Mucosa of descending colon (tissue), 3 donors: ENCODE data around the gene SCUBE1. TPM values are rescaled to one million over a fixed set of nuclear protein-coding genes. Genes with fewer than 3 reads are reported as not detected.

Experiments used
- ATAC-seq: fragments of 200-7000 bp; cut with Tn5 transposase; one replicate; pipeline ENCODE4 v1.9.1; 2020; ENCODE audit warnings: mild to moderate bottlenecking, moderate library complexity
- DNase-seq, 3 donors: peaks; one replicate each; pipeline ENCODE4 v3.0.0-alpha.2; 2020
- H3K36me3 ChIP-seq: fragments of 200-600 bp; one replicate; pipeline ENCODE4 v1.8.0; 2021; ENCODE audit warnings: low read depth, mild to moderate bottlenecking
- H3K4me1 ChIP-seq: fragments of 200-600 bp; one replicate; pipeline ENCODE4 v1.8.0; 2021; ENCODE audit warnings: low read depth, mild to moderate bottlenecking
- H3K4me3 ChIP-seq: fragments of 200-600 bp; one replicate; pipeline ENCODE4 v1.8.0; 2021; ENCODE audit warnings: mild to moderate bottlenecking
- H3K9me3 ChIP-seq: fragments of 200-600 bp; one replicate; pipeline ENCODE4 v1.8.0; 2021; ENCODE audit warnings: mild to moderate bottlenecking
- CTCF ChIP-seq: fragments of 200-600 bp; IDR thresholded peaks from one replicate; pipeline ENCODE4 v1.8.0; 2022; ENCODE audit warnings: antibody characterized with exemption, mild to moderate bottlenecking
- intact Hi-C, 2 donors: fragments of 100-400 bp; cut with DNase I in 1 of 2; cut with micrococcal nuclease in 1 of 2; formaldehyde crosslinking; loops; one replicate each; pipeline versions ENCODE4 v1.11.0 to v1.11.1; 2022; cut with DNase I, micrococcal nuclease
- total RNA-seq, 3 donors: library from RNA; stranded (reverse); fragmentation: NEBNext Ultra II Directional in 2 of 3; extraction: Animal tissue kit (Norgen Biotek cat#: 25700) in 2 of 3; gene quantifications; one replicate each; pipeline versions ENCODE4 v1.2.1 to v1.2.4, GENCODE V29; 2021 to 2023
- donor health status: DM: no; HTN: no; CAD: no; lungs with moderate emphysema.
- donor health status: DM: no; HTN: no; CAD: no.
- donor health status: DM: no; HTN: yes; CAD: no.

SCUBE1 gene
- total RNA-seq, 3 donors from 2014 or later: 3.8 to 20.9 (median 4.7) TPM

- no peak for DNase-seq
- no peak overlapping the region for H3K4me3 ChIP-seq
- H3K9me3 ChIP-seq: no peaks in the 10 kb centered on the region
- no peak for TF ChIP-seq CTCF
- no peaks in the 10 kb centered on the region for H3K36me3 ChIP-seq
- H3K4me1 ChIP-seq: peaks cover 3% of the 10 kb centered on the region
- ATAC-seq: no peak
- intact Hi-C loops: loop anchor here (10.0 kb wide), 1 partner anchor 71 kb away; no protein-coding TSS in a partner anchor
These were observed 2.2 kb upstream of the SCUBE1 start for GRCh38 chr22:43345356-43345755.

- no peak overlapping the region for H3K4me3 ChIP-seq
- no peak for DNase-seq
- H3K36me3 ChIP-seq: no peaks in the 10 kb centered on the region
- TF ChIP-seq CTCF: no peak
- peaks cover 3% of the 10 kb centered on the region for H3K4me1 ChIP-seq
- intact Hi-C loops: loop anchor here (10.0 kb wide), 1 partner anchor 70 kb away; no protein-coding TSS in a partner anchor
- H3K9me3 ChIP-seq: no peaks in the 10 kb centered on the region
- no peak for ATAC-seq
These were observed 1.3 kb upstream of the SCUBE1 start for GRCh38 chr22:43344520-43344787.

GRCh38 chr22:43343670-43344519, 723 bp upstream of the SCUBE1 start:
- H3K4me3 ChIP-seq: no peak overlapping the region
- no peaks in the 10 kb centered on the region for H3K9me3 ChIP-seq
- DNase-seq (no peak), ATAC-seq (peak; percentile 24)
- H3K36me3 ChIP-seq: no peaks in the 10 kb centered on the region
- no peak for TF ChIP-seq CTCF
- intact Hi-C loops: loop anchor here (10.0 kb wide), 1 partner anchor 69 kb away; no protein-coding TSS in a partner anchor
- H3K4me1 ChIP-seq: peaks cover 3% of the 10 kb centered on the region

GRCh38 chr22:43342347-43343261, 568 bp downstream of the SCUBE1 start:
- Histone ChIP-seq H3K4me1 (peaks cover 3% of the 10 kb centered on the region), H3K9me3 (no peaks in the 10 kb centered on the region), H3K4me3 (no peak overlapping the region), H3K36me3 (no peaks in the 10 kb centered on the region)
- ATAC-seq: no peak
- TF ChIP-seq CTCF: no peak
- no peak for DNase-seq
- intact Hi-C loops: loop anchor here (10.0 kb wide), 1 partner anchor 68 kb away; no protein-coding TSS in a partner anchor

GRCh38 chr22:43341565-43341964, 1.6 kb downstream of the SCUBE1 start:
- no peak overlapping the region for H3K4me3 ChIP-seq
- H3K36me3 ChIP-seq: no peaks in the 10 kb centered on the region
- no peak for DNase-seq
- ATAC-seq: no peak
- intact Hi-C loops: loop anchor here (10.0 kb wide), 1 partner anchor 67 kb away; no protein-coding TSS in a partner anchor
- no peak for TF ChIP-seq CTCF
- H3K4me1 ChIP-seq: peaks cover 3% of the 10 kb centered on the region
- H3K9me3 ChIP-seq: no peaks in the 10 kb centered on the region
